Stimulated activated CD4-positive, alpha-beta T cell treated with anti-CD3 and anti-CD28 coated beads, Interleukin-1b, Interleukin-23, amount 100 ng/mL, for 1 hour (primary cell): ENCODE data around the gene TOB1.
"Not testable (repeated sequence)": the region's sequence is repeated elsewhere in the genome, so short reads cannot be mapped to it uniquely, and the experiment has no call there.

Experiments used
- DNase-seq, 2 donors: peaks; one replicate each; pipeline ENCODE4 v3.0.0-alpha.2; 2020; ENCODE audit warnings: low read depth in 2 of 2

Gene TOB1

DNA sequence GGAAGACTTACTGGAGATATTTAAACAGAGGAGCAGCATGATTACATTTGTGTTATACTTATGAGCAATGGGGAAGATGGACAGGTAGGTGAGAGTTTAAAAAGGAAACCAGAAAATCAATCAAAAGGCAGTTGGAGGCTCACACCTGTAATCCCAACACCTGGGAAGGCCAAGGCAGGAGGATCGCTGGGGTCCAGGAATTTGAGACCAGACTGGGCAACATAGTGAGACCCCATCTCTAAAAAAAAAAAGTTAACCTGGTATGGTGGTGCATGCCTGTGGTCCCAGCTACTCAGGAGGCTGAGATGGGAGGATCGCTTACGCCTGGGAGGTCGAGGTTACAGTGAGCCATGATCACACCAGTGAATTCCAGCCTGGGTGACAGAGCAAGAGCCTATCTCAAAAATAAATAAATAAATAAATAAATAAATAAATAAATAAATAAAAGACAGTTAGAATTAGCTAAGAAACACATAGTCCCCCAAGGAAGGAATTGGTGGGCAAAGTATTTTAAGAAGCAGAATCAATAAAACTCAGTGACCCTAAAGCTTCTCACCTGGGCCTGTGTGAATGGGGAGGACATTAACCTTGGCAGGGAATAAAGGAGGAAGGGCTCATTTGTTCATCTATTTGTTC lies 32.3 kb upstream of the TOB1 start:
- no peak for DNase-seq

DNA sequence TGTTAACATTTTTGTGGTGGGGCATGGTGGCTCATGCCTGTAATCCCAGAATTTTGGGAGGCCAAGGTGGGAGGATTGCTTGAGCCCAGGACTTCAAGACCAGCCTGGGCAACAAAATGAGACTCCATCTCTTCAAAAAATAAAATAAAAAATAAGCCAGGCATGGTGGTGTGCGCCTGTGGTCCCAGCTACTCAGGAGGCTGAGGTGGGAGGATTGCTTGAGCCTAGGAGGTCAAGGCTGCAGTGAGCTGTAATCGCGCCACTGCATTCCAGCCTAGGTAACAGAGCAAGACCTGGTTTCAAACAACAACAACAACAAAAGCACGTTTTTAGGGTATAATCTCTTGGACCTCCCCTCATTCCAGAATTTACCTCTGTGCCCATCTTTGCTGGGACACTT lies 28.4 kb upstream of the TOB1 start:
- not testable (repeated sequence) for DNase-seq

DNA sequence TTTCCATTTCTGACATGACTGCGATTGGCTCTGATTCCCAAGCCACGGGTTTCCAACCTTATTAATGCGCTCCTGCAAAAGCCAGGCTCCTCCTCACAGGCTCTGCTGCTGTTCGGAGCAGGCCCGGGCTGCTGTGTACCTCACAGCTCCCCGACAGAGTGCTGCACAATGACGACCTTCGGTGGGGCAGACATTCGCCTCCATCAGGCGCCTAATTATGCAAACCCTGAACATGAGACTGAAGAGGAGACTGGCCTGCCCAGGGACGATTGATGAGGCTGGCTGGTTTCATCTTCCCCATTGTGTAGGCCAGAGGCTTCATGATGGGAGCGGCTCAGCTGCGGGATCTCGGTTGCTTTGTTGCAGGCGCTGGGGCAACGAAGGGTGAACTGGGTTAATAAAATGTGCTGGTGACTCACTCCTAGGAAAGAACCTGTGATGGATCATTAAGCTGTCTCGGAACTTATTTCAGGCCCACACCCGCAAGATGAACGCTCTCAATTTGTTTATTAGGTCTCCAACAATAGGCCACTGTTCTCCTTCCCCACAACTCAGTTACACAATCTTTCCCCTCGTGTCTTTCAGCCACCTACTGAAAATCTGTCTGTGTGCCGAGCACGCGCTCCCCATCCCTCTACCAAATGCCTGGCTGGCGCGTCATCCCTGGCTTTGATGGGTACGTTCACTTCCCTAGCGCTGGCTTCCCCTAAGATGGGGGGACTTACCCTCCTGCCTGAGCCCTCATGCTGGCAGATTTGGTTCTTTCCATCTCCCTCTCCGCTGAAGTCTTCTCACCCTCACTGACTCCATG lies 27.2 kb upstream of the TOB1 start:
- no peak for DNase-seq

DNA sequence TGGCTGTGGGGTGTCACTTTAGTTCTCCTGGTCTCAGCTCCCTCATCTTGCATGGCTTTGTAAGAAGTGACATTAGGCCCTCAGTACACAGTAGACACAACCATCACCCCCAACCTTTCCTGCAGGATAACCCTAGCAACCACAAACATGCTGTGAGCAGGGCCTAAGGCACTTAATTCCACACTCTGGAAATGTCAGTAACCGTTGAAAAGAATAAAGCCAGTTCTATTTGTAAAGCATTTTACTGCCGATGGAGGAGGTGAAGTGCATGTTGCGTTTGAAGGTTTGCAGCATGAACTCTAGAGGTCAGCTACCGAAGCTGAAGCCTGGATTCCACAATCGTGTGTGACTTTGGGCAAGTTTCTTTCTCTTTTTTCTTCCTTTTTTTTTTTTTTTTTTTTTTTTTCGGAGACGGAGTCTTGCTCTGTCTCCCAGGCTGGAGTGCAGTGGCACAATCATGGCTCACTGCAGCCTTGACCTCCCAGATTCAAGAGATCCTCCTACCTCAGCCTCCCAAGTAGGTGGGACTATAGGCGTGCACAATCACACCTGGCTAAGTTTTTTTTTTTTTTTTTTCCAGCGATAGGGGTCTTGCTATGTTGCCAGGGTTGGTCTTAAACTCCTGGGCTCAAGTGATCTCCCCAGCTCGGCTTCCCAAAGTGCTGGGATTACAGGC lies 26.1 kb upstream of the TOB1 start:
- no peak for DNase-seq

DNA sequence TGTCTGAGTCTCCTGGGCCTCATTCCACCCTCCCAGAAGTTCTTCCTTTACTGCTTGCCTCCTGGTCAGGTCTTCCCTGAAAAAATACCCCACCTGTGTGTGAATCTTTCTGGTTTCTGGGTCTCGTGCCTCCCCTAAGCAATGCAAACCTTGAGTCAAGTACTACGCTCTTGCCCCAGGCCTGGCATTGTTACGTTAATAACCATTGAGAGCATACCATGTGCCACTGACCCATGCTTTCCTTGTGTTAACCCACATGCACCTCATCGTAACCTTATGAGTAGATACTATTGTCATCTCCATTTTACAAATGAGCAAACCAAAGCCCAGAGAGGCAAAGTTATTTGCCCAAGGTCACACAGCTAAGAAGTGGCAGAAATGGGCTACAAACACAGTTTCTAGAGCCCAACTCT lies 25.4 kb upstream of the TOB1 start:
- no peak for DNase-seq

DNA sequence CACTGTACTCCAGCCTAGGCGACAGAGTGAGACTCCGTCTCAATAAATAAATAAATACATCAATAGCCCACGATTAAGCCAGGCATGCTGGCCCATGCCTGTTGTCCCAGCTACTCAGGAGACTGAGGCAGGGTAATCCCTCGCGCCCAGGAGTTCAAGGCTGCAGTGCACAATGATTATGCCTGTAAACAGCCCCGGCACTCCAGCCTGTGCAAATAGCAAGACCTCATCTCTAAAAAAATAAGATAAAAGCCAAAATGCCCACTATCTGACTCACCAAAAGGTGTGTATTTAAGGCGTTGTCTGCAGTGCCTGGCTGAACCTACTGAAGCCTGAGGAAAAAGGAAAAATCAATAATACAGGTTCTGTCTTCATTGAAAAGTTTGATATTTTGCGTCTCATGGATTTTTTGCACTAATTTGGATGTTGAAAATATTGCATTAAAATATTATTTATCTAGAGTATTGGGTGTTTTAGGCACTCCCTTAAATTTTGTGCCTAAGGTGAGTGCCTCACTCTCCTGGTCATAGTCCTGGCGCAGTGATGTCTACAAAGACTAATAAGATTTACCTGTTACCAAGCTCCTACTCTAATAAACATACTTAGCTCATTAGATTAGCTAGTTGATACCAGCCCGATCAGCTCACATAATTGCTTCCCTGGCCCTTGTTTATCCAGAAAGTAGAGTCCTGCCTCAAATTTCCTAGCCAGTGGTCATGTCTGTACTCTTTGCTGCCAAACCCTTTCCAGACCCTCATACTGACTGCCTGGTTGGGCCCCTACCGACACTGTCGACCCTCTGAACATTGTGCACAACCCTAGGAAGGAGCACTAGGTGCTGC lies 24.7 kb upstream of the TOB1 start:
- no peak for DNase-seq

DNA sequence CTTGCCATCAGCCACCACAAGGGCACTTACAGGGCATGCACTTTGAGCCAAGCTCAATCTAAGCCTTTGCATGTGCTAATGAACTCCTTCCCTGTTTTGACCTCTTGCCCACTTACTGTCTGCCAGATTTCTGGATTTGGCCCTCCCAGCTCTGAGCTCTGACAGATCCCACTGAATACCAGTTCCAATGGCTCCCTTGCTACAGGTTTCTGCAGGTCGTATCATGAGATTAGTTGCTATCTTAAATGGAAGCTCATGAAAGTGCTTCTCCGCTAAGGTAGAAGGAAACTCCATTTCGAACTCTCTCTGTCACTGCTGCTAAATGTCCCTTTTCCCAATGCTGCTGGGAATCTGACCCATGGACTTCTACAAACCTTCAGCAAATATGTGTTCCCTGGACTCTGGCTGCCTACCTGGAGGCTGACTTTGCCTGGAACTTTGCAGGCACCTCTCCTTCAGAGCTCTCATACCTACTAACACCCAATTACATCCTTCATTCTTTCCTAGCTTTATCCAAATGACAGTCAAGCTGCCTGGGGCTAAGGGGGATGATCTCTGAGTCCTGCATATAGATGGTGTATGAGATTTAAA lies 23.5 kb upstream of the TOB1 start:
- no peak for DNase-seq

DNA sequence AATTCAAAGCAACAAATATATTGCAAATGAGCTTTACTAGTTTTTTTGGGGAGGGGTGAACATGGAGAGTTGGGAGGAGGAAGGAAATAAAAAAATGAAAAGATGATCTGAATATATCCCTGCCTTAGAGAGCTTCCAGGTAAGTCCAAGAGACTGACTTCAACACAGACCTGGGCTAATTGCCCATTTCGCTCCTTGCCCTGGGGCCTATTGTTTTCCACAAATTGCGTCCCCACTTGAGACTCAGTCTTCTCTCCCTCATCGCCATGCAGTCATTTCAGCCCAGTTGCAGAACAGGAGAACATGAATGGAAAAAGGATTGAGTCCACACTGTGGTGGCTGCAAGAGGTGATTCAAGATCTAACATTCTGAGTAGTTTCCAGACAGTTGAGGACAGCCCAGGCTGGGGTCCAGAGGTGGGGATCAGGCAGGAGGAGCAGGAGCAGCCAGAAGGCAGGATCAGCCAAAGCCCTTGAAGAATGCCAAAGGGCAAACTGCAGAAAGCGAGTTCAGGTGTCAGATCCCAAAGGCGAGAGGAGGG lies 21.6 kb upstream of the TOB1 start:
- DNase-seq: no peak

DNA sequence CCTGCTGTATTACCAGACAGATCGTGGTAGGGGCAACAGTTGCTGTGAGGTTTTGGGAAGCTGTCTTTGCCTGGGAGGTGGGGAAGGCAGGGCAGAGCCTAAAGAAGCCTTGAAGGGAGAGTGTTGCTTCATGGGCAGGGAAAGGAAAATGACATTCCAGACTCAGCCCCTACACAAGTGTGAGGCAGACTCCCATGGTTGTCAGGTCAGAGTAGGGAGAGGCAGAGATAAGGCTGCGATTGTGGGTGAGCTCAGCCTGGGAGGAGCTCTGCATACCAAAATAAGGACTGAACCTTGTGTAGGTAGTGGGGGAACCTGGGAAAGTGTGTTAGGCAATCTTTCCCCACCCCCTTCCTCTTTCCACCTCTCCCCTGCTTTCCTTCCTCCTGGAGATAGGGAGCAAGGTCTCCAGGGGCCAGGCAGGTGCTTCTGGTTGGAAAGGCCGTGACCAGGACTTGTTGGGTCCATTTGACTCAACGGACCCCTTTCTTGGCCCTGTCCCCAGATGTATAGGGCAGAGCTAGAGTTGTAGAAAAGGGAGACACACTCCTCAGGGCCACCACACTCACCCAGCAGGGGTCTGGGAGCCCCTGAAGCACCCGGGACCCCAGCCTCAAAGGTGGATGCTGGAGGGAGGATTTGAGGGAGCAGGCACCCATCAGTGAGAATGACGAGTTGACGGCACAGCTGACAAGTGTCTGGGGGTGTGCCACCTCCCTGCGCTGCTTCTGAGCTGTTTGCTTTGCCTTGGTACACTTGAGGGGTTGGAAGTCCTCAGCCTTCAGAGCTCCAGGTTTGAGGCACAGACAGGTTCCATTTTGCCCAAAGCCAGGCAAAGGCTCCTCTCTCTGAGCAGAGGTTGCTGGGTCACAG lies 18.5 kb upstream of the TOB1 start:
- no peak for DNase-seq

DNA sequence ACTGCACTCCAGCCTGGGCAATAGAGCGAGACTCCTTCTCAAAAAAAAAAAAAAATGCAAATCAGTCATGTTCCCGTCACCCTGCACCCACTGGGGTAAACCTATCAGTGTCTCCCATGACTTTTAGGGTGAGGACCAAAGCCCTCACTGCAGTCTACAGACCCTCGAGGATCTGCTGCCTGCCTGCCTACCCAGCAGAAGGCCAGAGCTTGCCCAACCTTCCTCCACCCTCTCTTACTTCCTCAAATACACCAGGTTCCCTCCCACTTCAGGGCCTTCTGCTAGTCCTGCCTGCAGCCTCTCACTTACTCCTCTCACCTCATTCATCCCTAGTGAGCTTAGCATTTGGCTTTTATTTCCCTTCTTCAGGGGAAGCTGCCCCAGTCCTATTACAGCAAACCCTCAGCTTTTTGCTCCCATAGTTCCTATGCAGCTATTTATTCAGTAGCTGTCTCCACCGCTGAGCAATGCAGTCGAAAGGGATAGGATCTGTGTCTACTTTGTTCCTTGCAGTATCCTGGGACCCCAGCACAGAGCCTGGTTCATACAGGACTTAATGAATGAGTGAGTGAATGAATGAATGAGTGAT lies 17.8 kb upstream of the TOB1 start:
- DNase-seq: no peak

DNA sequence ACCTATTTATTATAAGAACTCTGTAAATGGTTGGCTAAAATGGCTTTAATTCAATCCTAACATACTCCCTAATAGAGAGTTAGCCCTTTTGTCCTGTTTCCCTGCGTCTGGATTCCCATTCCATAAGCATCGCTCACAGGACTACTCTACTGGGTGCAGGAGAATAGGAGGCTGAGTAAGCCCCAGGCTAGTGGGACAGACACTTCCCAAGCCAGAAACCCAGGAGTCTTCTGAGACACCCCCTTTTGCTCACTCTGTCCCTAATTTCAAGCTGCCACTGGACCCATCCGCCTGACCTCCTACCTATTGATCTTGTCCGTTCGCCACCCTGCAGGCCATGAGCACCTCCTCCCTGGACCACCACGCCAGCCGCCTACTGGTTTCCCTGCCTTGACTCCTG lies 16.7 kb upstream of the TOB1 start:
- no peak for DNase-seq

DNA sequence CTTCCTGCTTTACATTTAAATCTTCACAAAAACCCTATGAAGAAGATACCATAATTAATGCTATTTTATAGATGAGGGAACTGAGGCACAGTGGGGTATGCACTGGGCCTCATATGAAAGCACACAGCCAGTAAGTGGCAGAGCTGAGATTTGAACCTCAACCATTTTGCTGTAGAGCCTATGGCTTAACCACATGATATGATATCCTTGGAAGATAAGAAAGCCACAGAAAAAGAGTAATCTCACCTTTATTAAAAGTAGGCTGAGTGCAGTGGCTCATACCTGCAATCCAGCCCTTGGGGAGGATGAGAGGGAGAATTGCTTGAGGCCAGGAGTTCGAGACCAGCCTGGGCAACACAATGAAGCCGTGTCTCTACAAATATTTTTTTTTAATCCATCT lies 15.0 kb upstream of the TOB1 start:
- no peak for DNase-seq

DNA sequence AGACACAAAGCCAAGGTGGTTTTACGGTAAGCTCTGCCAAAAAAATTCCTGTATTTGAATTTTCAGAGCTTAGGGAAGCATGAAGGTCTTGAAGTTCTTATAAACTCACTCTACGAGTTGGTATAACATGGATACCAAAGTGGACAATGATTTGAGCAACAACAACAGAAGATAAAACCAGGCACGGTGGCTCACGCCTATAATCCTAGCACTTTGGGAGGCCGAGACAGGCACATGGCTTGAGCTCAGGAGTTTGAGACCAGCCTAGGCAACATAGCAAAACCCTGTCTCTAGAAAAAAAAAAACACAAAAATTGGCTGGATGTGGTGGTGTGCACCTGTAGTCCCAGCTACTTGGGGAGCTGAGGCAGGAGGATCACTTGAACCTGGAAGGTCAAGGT lies 12.9 kb upstream of the TOB1 start:
- no peak for DNase-seq

DNA sequence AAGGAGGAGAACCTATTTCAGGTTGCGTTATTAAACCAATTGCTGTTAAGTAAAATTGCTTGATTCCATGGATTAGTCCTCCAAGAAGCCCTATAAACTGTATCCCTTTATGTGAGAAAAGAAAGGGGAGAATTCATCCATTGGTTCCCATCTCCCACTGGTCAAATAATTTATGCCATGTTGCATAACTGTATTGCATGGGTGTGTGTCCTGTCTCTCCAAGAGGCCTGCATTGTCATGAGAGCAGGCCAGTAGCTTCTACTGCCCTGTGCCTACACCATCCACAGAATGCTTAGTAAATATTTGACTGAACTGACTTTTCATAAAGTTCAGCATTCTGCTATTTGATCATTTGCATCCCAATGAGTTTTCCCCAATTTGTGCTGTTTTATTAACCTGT lies 11.7 kb upstream of the TOB1 start:
- DNase-seq: no peak

DNA sequence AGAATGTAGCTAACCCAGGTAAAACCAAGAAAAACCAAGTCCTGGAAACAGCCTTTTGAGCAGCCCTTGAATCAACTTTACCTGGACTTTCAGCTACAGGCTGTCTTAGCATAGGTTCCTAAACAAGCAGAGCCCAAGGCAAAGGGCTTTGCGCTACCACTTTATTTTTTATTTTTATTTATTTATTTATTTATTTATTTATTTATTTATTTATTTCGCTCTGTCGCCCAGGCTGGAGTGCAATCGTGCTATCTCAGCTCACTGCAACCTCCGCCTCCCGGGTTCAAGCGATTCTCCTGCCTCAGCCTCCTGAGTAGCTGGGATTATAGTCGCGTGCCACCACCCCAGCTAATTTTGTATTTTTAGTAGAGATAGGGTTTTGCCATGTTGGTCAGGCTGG lies 10.9 kb upstream of the TOB1 start:
- DNase-seq: not testable (repeated sequence)

DNA sequence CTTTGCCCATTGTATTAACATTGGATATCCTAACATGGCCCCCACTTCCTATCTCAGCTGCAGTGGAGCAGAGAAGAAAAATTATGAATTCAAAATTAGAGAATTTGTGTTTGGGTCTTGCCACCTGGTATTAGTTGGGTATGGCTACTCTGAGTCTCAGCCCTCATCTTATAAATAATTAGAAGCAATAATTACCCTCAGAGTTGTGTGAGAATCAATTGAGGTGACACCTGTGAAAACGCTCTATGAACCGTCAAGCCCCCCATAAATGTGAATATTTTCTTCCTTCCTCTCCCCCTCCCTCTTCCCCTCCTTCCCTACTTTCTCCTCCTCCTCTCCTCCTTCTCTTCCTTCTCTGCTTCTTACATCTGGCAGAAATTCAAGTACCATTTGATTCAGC lies 8.9 kb upstream of the TOB1 start:
- no peak for DNase-seq

DNA sequence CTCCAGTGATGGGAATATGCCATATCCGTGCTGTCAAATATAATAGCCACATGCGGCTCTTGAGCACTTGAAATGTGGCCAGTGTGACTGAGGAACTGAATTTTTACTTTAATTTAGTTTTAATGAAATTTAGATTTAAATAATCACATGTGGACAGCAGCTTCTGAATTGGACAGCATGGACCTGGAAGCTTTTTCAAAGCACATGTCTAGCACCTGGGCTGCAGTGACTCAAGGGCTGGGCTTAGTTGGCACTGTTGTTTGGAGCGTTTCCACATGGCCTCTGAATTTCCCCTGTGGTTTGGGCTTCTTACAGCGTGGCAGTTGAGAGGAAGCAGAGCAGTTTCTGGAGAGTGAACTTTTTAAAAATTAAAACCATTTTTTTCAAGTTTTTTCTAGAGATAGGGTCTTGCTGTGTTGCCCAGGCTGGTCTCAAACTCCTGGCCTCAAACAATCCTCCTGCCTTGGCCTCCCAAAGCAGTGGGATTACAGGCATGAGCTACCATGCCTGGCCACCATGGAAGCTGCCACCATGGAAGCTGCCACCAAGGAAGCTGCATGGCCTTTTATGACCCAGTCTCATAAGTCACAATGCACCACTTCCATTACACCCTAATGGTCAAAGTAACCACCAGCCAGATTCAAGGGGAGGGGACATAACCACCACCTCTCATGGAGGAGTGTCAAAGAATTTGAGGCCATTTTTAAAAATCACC lies 6.7 kb upstream of the TOB1 start:
- no peak for DNase-seq

DNA sequence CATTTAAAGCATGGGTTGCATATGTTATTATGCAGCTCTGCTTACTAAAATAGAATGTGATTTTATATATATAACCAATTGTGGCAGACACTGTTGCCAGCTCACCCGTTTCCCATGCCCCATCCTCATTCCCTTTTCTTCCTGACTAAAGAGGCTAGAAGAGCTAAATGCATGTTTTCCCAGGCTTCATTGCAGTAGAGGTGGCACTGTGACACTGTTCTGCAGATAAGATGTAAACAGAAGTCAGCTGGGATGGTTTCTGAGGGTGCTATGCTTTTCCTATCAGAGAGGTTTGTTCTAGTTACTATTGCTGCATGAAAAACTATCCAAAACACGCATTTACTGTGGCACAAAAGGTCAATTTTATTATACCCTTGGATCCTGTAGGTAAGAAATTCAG lies 5.7 kb upstream of the TOB1 start:
- DNase-seq: no peak

DNA sequence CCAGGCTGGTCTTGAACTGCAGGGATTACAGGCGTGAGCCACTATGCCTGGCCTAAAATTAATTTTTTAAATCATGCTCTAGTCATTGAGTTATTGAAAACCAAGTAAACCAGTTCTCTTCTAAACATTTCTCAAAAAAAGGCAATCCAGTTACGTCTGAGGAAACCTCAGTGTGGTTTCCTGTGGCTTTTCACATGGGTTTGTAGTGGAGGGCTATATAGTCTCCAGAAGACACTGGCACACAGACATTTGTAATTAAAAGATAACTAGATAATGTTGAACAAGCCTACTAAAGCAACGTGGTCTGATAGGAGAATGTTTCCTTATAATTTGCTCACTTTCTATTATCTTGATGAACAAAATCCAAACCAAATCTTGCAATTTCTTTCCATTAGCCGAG lies 5.2 kb upstream of the TOB1 start:
- no peak for DNase-seq
